GM18873 (cell line): Measurements from ENCODE around the gene GLDN.

Experiments used
- ATAC-seq: cut with Tn5 transposase; IDR thresholded peaks from one replicate; pipeline ENCODE4 v1.9.1; 2021; ENCODE audit warnings: mild to moderate bottlenecking, moderate library complexity, moderate number of reproducible peaks; ENCODE audit not compliant: unreplicated experiment, low FRiP score

GLDN gene

GRCh38 chr15:51353976-51354375 is 12.5 kb downstream of the GLDN start:
- no peak for ATAC-seq

DNA sequence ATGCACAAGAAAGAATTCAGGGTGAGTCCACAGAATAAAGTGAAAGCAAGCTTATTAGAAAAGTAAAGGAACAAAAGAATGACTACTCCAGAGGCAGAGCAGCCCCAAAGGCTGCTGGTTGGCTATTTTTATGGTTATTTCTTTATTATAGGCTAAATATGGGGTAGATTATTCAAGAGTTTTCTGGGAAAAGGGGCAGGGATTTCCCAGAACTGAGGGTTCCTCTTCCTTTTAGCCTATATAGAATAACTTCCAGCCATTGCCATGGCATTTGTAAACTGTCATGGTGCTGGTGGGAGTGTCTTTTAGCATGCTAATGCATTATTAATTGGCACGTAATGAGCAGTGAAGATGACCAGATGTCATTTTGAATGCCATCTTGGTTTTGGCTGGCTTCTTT is 13.6 kb downstream of the GLDN start:
- ATAC-seq: no peak

DNA sequence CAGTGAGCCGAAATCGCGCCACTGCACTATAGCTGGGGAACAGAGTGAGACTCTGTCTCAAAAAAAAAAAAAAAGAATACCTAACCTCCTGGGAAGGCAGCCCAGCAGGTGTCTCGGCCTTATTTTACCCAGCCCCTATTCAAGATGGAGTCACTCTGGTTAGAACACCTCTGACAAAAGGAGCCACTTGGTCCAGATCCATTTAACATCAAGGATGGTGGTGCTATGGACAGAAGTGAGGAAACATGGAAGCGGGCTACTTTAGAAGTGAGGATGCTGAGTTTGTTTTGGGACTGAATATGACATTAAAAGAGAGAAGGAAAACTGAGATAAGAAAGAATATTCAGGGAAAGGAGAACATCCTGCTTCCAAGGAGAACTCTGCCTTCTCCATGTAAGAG is 14.7 kb downstream of the GLDN start:
- no peak for ATAC-seq

GRCh38 chr15:51356983-51357382 is 15.5 kb downstream of the GLDN start:
- no peak for ATAC-seq

DNA sequence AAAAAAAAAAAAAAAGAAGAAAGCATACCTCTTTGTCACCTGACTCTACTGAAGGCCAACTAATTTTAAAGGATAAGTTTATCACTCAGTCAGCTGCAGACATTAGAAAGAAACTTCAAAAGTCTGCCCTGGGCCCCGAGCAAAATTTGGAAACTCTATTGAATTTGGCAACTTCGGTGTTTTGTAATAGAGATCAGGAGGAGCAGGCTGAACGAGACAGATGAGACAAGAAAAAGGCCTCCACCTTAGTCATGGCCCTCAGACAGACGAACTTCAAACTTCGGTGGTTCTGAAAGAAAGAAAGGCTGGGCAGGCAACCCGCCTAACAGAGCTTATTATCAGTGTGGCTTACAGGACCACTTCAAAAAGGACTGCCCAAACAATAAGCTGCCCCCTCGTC is 18.5 kb downstream of the GLDN start:
- ATAC-seq: no peak

- no peak for ATAC-seq
These were observed 21.9 kb downstream of the GLDN start for GRCh38 chr15:51363383-51363782.

GRCh38 chr15:51365417-51365816 is 24.0 kb downstream of the GLDN start:
- ATAC-seq: no peak

DNA sequence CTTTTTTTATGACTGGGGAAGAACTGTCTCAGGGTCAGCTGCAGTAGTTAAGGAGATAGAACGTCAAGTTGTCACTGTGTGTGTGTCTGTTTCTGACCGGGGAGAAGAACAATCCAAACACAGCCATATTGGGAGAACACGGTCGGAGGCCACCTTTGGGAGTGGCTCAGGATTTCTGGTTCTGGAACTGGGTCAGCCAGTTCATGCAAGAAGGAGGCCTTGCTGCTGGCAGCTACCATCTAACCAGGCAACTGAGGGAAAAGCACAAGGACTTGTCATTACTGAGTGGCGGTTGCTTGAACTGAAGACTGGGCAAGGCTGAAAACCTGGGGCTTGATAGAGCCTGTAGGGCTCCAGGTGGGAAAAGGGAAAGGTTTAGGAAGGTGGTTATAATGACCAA is 24.6 kb downstream of the GLDN start:
- no peak for ATAC-seq

GRCh38 chr15:51366920-51367319 is 25.5 kb downstream of the GLDN start:
- ATAC-seq: no peak

GRCh38 chr15:51367322-51367976 is 26.0 kb downstream of the GLDN start:
- ATAC-seq: no peak

DNA sequence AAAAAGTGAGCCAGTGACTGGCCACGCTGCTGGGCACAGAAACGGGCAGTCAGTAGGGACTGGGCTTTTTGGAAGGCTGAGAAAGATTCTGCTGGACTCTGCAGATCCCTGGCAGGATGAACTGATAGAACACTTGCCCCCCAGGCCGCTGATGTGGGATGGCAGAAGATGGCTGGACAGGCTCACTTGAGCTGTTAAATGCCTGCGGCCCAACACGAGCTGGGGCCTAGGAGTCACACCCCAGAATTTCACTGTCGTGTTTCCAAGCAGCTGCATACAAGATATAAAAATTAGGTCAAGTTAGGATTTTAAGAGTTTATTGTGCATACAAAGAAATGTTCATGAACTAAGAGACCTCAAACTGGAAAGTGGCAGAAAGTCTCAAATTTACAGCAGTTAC is 26.9 kb downstream of the GLDN start:
- ATAC-seq: no peak

DNA sequence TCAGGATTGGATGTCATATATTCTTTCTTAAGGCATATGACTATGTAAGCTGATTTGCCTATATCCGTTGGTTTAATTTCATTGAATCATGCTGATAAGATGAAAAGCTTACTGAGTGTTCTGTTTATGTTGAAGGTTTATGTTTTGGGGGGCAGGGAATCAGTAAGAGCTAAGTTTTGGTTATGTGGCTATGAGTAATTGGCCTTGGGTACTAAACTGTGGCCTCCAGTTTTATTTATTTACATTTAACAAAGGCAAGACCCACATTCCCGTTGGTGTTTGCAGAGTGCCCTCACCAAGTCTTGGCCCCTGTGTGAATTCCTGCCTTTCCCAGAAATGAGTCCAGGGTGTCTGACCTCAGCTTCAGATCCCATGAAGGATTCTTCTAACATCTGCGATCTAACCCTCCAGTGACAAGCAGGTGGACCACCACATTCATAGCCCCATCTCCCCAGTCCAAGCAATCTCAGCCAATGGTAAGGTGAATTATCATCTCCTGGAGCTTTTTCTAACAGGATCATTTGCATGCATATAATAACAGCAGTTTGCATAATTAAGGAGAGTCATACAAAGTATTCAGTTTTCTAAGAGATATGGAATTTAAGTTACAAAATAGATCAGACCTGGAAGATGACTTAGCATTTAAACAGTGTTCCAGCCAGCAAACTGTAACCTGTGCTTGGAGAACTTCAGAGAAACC is 27.4 kb downstream of the GLDN start:
- ATAC-seq: no peak

GRCh38 chr15:51369451-51369761 is 28.0 kb downstream of the GLDN start:
- no peak for ATAC-seq

DNA sequence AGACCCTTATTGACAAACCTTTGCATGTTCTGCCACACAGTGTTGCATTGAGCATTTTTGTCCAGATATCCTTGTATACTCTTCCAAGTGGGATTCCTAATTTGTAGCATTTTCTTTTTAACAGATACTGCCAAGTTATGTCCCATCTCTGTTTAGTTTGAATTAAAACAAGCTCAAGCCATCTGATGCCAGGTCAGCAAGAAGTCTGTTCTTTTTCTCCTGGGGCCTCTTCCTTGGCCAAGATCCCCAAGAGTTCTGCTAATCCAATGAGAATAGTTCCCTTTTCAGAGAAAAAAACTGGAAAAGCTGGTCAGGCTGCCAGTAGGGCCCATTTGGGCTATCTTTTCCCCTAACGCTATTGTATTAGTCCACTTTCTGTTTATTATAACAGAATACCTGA is 29.8 kb downstream of the GLDN start:
- ATAC-seq: no peak

- no peak for ATAC-seq
These were observed 32.7 kb downstream of the GLDN start for GRCh38 chr15:51374131-51374530.

- no peak for ATAC-seq
These were observed 34.6 kb downstream of the GLDN start for GRCh38 chr15:51375966-51376640.

- no peak for ATAC-seq
These were observed 35.8 kb downstream of the GLDN start for GRCh38 chr15:51377038-51377786.

DNA sequence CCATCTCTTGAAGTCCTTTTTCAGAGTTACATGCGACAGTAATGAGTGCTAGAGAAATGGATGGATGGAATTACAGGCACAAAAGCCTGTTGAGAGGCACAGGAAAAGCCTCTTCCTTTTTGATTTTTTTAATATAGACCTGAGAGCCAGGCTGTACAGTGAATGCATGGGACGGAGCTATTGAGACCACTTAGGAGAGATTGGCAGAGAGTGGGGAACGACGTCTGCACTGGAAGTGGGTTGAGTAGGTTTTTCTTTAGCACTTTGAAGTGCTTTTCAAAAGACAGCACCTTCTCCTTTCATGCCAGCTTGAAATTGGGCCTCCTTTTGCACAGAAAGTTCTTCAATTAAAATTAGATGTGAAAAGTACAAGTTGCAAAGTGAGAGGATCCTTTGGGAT is 37.0 kb downstream of the GLDN start:
- no peak for ATAC-seq

- ATAC-seq: no peak
These were observed 37.9 kb downstream of the GLDN start for GRCh38 chr15:51379390-51379789.

DNA sequence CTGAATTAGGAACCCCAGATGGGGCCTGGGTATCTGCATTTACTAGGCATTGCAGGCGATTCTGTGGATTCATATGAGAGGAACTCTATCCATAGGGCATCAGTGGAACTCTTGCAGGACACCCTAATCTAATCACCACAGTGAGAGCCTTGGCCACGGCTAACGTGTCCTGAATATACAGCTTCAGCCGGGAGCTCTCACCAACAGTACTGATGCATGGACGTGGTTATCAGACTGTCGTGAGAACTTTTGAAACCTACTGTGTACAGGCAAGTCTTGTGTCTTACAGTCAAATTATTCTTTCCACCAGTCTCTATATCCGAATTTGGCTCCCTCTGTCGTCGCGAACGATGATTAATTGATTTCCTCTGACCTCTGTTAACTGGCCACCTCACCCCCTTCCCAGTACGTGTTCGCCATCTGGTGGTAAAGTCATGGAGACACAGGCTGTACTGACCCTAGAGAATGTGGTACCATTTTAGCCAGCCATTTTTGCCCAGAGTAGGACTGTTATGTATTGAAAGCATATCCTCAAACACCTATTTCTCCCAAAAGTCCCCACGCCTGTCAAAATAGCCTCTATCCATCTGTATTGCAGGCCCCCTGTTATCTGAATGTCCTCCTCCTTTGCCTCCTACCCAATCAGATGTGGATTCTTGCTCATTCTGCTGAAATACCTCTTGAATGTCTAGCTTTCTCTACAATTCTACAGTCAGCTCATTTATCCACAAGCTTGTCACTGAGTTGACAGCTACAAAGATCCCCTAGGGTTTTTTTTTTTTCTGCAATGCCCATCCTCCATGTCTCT is 39.7 kb downstream of the GLDN start:
- ATAC-seq: peak; percentile 60
